GM19035 (cell line): Measurements from ENCODE around the gene JAZF1.
"Not testable (repeated sequence)": the region's sequence is repeated elsewhere in the genome, so short reads cannot be mapped to it uniquely, and the experiment has no call there.

Experiments
- ATAC-seq: cut with Tn5 transposase; IDR thresholded peaks from one replicate; pipeline ENCODE4 v1.9.1; 2021; ENCODE audit not compliant: unreplicated experiment

The JAZF1 gene

DNA sequence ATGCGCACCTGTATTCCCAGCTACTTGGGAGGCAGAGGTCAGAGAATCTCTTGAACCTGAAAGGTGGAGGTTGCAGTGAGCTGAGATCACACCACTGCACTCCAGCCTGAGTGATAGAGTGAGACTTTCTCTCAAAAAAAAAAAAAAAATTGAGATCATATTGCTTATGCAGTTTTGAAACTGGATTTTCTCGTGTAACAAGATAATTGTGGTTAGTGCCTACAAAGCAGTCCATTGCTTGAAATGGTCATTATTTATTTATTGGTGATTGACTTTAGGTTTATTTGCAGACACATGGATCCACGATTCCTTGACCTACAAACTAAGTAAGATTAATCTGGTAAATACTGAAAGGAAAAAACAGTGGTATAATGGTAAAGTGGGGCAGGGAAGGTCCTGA is 290.8 kb downstream of the JAZF1 start:
- no peak for ATAC-seq

DNA sequence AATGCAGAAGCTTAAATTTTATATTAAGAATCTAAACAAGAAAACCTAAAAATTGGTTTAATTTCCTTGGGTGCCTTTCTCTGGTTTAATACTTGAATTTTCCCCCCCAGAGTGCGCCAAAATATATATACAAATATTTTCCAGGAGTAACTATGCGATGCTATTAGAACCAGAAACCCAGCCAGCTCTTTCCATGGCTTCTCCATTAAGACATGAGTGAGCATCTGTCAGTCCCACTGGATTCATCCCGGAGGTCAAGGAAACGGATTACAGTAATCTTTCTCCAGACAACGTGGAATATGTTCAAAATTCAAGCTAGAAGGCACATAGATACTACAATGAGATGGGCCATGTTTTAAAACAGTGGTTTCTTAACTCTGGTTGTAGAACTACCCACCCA is 291.9 kb downstream of the JAZF1 start:
- ATAC-seq: no peak

DNA sequence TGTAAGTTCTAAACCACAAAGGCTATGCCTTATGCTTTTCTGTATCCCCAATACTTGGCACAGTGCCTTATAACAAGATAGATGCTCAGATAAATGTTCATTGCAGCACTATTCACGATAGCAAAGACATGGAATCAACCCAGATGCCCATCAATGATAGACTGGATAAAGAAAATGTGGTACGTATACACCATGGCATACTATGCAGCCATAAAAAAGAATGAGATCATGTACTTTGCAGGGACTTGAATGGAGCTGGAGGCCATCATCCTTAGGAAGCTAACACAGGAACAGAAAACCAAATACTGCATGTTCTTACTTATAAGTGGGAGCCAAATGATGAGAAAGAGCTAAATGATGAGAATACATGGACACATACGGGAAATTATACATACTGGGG is 293.9 kb downstream of the JAZF1 start:
- not testable (repeated sequence) for ATAC-seq

DNA sequence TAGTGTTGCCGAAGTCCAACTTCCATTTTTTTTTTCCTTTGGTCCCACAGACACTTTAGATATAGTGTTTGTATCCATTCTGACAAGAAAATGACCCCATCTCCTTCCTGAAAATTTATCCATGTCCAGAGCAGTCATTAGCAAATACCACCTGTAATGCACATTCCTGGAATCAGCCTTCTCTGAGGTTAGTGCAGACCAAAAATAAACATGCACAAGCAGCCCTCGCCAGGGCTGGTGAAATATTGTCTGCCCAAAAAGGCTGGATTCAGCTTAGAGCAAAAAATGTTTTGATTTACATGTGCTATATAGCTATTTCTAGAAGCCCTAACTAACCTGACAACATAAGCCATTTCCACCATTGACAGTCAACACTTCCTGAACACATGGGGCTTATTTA is 294.9 kb downstream of the JAZF1 start:
- ATAC-seq: no peak

DNA sequence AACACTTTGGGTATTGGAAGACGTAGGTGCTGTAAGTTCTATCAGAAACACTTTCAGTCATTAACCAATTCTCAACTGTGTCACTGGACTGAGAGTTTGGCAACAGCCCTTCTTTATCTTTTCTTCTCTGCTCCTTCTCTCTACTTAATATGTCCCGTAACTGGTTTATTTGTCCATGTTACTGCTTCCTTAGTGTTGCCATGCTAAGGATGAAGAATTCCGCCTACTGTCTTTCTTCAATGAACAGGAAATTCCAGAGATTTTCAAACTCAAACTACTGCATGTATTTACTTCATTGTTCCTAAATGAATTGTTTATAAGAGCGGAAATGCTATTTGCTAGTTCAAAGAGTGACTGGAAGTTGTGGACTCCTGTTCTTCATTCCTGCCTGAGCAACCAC is 296.9 kb downstream of the JAZF1 start:
- ATAC-seq: no peak

DNA sequence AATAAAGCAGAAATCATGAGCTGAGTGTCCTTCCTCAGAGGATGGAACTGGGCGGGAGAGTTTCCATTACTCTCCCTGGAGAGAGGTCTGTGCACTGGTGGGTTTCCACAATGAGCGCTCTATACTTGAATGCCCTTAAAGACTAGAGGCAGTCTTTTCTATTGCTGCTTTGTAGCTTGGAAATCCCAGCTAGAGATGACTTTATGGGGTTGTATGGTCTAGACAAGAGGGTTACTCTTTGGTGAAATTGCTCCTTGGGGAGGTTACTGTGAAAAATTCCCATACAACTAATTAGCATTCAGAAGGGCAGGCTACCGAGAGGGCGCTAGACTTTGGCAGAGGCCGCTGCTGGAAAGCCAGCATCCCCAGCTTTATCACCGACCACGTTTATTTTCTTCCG is 303.8 kb downstream of the JAZF1 start:
- ATAC-seq: no peak

DNA sequence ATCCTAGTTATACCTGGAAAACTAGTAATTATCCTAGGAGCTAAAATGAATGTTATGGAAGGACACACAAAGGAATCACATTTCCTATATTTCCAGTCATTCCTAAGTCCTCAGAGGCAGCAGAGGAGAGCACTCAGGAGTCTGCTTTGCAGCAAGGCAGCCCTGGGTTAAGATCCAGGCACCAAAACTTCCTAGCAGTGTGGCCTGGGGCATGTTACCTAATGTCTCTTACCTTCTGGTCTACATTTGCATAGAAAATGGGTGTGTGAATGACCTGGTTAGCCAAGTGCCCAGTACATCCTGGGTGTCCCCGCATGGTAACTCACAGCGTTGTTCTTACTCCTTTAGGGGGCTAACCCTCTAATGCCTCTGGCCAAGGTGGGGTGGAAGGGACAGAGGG is 304.8 kb downstream of the JAZF1 start:
- no peak for ATAC-seq

DNA sequence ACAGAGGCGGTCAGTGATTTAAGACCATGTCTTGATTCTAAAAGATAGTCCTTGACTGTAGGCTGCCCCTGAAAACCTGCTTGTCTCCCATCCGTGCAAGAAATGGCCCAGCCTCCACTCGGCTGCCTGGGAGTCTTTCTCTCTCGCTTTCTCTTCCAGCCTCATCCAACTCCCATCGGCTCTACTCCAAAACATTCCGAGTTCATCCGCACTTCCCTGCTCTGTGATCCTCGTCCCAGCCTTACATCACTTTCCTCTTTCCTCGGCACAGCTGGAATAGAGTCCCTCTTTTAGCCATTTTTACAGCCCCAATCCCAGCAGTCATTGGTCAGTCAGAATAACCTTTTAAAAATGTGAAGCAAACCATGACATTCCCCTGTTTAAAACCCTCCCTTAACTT is 305.5 kb downstream of the JAZF1 start:
- ATAC-seq: no peak

DNA sequence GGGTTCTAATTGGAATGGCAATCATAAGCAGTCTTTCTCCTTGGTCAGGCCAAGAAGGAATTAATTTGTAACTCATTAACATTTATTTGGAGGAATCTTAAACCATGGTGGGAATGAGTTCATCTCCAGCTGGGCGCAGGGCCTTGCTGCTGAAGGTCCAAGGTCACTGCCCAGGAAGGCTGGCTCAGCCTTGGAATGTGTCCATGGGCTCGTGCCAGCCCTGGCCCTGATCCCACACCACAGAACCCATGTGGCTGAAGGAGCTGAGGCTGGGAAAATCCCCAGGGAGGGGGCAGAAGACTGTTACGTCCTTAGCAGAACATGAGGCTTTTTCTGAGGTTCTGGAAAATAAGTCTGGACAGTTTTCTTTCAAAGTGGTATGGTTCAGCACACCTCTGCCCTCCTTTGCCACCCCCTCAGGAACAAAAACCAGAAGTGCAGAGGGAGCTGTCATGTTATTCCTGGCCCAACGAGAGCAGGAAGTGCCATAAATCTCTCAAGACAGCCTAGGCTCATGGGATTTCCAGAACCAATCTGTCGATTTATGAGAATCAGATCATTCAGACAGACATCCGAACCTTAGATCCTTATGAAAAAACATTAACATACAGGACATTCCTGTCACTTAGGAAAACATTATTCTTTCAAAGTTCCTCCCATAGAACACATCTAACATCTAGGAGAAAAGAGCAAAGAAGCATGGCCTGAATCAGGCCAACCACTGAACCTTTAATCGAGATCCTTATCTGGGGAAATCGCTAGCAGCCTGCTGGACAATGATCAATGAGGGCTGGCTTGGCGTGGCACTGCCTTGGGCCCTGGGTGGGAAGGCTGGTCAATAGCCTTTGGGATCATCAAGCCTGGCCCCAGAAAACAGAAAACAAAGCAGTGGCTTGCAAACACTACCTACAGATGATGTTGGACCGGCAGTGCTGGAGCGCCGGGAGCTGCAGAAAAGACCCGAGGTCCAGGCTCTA is 306.3 kb downstream of the JAZF1 start:
- no peak for ATAC-seq

DNA sequence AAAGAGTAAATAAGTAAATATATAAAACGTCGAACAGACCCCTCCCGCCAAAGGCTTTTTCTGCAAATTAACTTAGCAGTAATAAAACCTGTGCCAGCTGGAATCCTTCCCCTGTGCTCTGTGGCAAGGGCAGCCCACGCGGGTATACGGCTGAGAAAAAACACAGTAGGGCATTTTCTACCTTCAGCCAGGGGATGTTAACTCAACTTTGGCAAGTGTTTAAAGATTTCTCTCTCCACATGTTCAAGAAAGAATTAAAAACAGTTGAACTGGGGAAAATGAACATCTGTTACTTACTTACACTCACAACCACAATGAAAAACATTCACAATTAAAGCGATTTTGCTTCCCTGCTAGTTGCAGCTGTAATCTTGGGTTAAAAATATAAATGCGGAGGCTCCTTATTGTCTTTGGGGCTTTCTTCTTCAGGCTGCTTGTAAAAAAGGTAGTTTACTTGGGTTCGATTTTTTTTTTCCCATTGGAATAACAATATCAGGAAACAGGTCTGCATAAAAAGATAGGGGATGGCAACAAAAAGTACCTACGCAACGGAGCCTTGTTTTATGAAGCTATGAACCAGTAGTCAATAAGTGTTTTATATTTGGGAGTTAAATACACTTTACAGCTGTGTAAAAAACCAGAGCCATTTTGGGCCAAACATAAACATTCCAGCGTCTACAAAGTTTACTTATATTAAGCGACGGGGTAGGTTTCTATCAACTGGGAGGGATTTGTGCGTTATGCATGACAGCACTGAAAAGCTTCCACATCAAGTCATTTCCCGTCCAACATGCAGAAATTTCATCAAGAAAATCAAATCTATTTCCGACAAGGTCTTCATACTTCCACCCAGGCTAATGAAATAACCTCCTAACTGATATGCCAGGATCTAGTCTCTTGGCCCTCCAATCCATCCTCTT is 308.0 kb downstream of the JAZF1 start:
- no peak for ATAC-seq

DNA sequence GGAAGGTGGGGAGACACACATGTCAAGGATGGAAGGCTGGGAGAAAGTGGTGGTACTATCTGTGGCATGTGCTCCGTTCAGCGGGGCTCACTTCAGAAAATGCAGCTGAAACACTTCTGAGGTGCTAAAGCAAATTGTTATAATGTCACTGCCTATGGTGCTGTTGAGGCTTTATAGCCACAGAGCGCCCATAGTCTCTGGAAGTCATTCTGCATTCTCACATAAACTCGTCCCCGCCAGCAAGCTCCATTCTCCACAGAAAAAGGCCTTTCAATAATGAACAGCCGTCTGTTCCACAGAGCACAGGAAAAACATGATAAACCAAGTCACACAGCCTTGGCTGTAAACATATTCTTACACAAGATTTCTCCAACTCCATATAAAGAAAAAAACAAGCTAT is 308.7 kb downstream of the JAZF1 start:
- ATAC-seq: no peak

DNA sequence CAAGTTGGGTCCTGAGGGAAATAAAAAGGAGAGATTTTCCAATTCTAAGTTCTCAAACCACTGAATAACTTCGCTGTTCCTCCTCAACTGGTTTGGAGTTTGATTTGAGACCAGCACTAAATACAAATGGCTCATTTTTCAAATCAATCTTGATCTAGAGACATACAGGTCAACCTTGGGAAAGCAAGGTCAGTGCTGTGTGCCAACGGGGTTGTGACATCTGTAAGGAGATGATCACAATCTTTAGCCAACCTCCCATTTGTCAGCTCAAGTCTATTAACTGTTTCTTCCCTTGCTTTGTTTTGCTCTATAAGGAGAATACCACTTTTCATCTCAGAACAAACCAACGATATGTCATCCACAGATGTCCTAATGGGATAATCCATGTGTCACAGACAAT is 309.5 kb downstream of the JAZF1 start:
- ATAC-seq: no peak

DNA sequence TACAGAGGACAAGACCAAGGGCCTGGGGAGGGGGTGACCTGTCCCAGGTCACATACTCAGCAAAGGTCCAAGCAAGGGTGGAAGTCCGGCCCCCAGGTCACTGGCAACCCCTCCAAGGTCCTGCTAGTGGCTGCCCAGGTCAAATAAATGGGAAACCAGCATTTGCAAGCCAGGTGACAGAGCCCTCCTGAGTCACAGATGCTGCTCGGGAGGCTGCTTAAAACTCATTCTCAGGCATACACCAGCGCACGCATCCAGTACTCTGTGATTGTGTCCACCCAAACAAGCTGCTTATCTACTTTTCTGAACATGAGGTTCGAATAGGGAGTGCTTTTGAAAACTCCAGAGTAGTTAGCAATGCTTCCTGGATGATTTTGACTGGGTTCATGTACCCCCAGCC is 310.0 kb downstream of the JAZF1 start:
- ATAC-seq: no peak

DNA sequence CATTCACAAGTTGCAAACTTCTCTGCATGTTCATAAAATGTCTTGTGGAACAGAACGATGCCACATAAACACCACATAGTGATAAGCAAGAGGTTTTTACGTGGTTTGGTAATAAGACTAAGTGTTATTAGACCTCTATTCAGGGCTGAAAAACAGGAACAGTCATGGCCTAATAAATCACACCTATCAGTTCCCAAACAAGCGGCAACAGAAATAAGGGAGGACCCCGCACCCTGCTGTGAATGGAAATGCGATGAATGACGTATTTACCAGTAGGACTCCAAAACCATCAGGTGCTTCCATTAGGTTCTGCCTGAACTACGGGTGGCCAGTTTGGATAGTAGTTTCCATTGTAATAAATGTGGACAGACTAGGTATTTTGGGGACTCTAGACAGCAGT is 311.5 kb downstream of the JAZF1 start:
- no peak for ATAC-seq

DNA sequence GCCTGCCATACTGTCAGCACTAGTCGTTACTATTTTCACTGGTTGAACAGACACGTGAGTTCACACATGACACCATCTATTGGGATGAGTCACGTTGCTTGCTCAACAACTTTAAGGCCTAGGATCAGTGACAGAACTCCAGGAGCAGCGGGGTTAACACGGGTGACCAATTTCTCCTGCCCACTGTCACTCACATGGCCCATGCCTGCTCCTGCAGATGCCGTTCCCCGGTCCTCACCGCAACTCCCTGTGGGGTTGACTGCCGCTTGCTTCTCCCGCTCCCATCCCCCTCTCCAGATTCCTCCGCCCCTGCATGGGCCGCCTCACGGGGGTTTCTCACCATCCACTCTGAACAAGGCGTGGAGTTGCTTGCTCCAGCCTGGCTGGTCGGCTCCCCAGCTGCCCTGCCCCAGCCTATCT is 312.5 kb downstream of the JAZF1 start:
- no peak for ATAC-seq

DNA sequence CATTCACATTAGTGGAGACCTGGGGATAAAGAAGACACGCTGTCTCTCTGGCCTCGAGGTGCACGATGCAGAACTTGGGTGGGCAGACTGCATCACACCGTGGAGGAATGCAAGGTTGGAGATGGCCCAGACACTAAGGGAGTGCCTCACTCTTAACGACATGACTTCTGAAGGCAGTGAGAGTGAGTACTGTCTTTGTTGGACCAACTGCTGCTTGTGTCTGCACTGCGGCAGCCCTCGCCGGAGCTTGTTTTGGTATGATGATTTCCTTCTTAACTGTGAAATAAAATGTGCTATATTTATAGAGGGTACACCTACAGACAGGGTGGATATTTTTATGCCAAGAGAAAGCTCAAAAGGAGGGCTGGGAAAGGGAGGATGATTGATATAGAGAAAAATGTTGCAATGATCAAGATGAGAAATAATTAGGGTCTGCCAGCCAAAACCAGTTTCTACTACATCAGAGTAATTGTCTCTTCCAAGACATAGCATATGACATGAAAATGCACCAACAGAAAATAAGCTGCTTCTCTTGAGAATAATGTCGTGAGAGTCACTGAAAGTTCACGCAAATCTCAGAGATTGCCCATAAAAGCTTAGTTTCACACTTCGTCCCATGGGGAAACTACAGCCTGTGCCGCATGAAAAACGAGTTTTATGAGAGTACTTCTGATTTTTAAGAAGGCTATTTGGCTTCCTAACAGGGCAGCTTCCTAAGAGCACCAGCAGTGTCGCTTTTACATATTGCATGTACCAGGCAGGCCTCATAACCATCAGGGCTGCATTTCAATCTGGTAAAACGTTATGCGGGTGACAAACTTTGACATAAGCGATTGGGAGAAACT is 313.5 kb downstream of the JAZF1 start:
- no peak for ATAC-seq

DNA sequence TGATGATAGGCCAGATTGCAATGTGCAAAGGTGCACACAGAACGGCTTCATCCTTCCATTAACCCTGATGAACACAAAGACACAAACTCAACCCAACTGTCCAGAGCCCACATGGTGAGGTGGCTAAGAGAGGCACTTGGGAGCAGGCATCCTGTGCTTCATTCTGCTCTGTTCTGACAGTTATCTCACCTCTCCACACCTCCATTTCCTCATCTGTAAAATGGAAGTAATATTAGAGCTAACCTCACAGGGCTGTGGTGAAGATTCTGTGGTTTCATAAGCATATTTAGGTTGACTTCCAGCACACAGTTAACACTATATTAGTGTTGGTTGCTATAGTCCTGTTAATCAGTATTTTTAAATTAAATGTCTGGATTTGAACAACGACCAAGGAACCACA is 314.3 kb downstream of the JAZF1 start:
- ATAC-seq: no peak

DNA sequence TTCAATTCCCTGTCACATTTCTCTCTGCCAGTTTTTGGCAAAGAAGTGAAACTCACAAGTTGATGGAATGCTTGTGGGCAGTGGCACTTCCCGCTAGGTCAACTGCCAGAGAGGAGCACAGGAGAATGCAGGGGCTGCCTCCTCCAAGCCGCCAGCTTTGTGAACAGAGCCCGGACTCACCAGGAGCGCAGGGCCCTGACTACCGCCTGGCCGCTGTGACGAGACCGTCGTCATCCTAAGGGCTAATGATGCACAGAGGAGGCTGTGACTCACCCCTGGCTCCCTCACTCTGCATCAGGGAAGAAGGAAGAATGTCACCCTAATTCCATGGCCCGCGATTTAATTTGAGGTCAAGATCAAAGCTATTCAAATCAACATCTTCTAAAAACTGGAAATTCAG is 316.7 kb downstream of the JAZF1 start:
- ATAC-seq: no peak

DNA sequence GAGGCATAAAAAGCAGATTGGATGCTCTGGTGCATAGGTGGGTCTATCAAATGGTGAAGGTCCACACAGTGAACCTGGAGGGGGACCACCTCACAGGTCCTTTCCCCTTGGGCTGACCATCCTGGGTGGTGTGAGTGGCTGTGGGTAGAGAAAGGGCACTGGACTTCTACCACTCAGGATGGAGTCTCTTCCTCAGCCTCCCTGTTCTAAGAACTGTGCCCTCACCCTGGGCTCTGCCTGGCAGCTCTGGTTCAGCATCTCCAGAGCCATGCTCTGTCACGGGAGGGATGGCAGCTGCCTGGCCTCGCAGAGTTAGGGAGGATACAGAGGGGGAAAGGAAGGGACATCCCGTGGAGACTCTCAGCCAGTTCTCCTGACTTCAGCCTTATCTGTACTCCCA is 318.8 kb downstream of the JAZF1 start:
- ATAC-seq: no peak

DNA sequence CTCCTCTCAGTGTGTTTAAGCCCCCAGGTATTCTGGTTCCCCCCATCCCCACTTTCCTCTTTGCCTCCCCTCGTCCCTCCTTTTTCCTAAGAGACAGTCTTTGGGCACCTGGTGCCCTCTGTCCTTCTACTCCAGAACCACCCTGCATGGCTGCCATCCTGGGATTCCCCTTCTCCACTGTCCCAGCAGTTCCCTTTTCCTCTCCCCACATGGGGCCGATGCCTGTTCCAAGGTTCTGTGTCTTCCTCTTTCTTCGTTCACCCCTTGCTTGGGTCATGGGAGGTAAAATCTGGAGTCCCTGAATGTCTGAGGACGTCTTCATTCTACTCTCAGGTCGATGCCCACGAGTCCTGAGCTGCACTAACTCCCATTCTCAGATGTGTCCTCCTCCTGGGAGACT is 319.8 kb downstream of the JAZF1 start:
- ATAC-seq: no peak
